Measurements from ENCODE around the gene NACA2. TPM values are rescaled to one million over a fixed set of nuclear protein-coding genes. Genes with fewer than 3 reads are reported as not detected.
A peak's percentile ranks its signal among the peaks of the same experiment; 100 is the strongest.

NACA2 gene
- total and polyA plus RNA-seq, 2 of the 13 experiments (the other 11 are each of a cell fraction or from before 2014, with no cell fraction given) = 0.21 TPM; not detected in 1

DNA sequence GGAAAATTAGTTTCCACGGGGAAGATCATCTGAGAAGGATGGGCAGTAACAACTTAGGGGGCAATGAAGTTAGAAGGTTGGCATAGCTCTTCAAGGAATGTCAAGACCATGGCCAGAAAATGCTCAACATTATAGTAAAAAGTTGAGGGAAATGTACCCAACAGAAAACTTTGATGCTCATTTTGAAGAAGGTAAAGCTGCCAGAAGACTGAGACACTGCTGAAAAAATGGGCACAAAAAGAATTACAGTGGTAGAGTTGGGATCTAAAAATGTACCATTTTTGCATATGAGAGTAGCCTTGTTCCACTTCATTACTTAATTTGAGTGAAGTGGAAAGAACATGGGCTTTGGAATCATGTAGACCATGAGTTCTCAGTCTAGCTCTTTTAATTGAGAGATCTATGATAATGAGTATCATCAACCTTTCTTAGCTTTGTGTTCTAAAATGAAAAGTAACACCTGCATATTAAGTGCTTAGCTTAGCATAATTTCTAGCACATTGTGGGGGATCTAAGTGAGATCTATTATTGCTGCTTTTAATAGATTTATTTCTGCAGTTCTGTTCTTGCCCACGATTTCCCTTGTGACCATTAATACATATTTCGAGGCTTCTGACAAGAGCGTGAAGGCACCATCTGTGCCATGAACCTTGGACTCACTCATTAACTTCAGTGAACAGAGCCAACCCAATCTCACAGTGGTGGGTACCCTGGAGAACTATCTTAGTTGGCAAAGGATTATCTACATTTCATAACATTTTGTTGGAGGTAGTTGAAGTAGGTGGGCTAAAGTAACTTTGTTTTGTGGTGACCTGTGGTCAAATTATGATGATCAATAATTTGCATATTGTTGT lies 3.0 kb downstream of the NACA2 start:
- in situ Hi-C loops (cut with HindIII; ENCODE audit: extremely low pct_ligation_motif_present, low pct_unique_long_range_greater_than_20kb) = no loop called here
- peaks cover 0 to 5% of the 10 kb centered on the region in 2 experiments; a peak in 2 of 5 replicates for H3K27me3 ChIP-seq (ENCODE audit: control insufficient read depth in 1 of 2, insufficient read depth in 2 of 2, low read length in 2 of 2)
- ChIA-PET POLR2A (no interaction called here), CTCF (ENCODE audit: low intra/inter-chr PET ratio, low total read pairs) (no interaction called here)
- H2AFZ ChIP-seq (ENCODE audit: low read length) = no peak overlapping the region
- no peak overlapping the region for H3K4me2 ChIP-seq (ENCODE audit: low read depth, low read length)
- ATAC-seq = no peak
- peaks cover 16% of the 10 kb centered on the region for H3K4me1 ChIP-seq (ENCODE audit: insufficient read depth, low read length)
- H3K27ac ChIP-seq (ENCODE audit: extremely low read length, insufficient read depth, low read length) = no peak overlapping the region
- H3K9ac ChIP-seq (ENCODE audit: insufficient read depth, low read depth, low read length) = no peak overlapping the region
- no peaks in the 10 kb centered on the region for H4K20me1 ChIP-seq (ENCODE audit: insufficient read depth, low read length)
- no TSS peak for BruUV-seq (replicated peaks)
- no peak for FAIRE-seq
- DNase-seq (ENCODE audit: low spot score) = no peak
- no peaks in the 10 kb centered on the region for H3K9me3 ChIP-seq (ENCODE audit: low read length)
- H3K4me3 ChIP-seq (replicated peaks in 1 of 3; ENCODE audit: insufficient read depth in 1 of 3, low read depth in 2 of 3, low read length in 3 of 3) = no peak overlapping the region
- no peaks in the 10 kb centered on the region for H3K36me3 ChIP-seq (replicated peaks in 1 of 2; ENCODE audit: control insufficient read depth in 1 of 2, insufficient read depth in 2 of 2, low read length in 2 of 2)
- WGBS (ENCODE audit: low lambda C conversion rate) = 2% methylated on average over 4 of the region's 4 CpGs
- no peaks in the 10 kb centered on the region for H3K79me2 ChIP-seq (ENCODE audit: insufficient read depth, low read length)
- intact Hi-C loops (cut with micrococcal nuclease; ENCODE audit: unreplicated experiment) = loop anchor here (10.0 kb wide), 1 partner anchor 613 kb away; no protein-coding TSS in a partner anchor
- TF ChIP-seq MAFF (IDR thresholded peaks at IDR 0.05; ENCODE audit: low read depth, low read length) = peak; percentile 88
- no peak for TF ChIP-seq GATA4 (IDR thresholded peaks at IDR 0.05; ENCODE audit: borderline replicate concordance, low read depth)
- TF ChIP-seq, protein P1, sequence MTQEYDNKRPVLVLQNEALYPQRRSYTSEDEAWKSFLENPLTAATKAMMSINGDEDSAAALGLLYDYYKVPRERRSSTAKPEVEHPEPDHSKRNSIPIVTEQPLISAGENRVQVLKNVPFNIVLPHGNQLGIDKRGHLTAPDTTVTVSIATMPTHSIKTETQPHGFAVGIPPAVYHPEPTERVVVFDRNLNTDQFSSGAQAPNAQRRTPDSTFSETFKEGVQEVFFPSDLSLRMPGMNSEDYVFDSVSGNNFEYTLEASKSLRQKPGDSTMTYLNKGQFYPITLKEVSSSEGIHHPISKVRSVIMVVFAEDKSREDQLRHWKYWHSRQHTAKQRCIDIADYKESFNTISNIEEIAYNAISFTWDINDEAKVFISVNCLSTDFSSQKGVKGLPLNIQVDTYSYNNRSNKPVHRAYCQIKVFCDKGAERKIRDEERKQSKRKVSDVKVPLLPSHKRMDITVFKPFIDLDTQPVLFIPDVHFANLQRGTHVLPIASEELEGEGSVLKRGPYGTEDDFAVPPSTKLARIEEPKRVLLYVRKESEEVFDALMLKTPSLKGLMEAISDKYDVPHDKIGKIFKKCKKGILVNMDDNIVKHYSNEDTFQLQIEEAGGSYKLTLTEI (CRISPR knock-in tag; conservative IDR thresholded peaks at IDR 0.05) = no peak
- TF ChIP-seq, protein P2, sequence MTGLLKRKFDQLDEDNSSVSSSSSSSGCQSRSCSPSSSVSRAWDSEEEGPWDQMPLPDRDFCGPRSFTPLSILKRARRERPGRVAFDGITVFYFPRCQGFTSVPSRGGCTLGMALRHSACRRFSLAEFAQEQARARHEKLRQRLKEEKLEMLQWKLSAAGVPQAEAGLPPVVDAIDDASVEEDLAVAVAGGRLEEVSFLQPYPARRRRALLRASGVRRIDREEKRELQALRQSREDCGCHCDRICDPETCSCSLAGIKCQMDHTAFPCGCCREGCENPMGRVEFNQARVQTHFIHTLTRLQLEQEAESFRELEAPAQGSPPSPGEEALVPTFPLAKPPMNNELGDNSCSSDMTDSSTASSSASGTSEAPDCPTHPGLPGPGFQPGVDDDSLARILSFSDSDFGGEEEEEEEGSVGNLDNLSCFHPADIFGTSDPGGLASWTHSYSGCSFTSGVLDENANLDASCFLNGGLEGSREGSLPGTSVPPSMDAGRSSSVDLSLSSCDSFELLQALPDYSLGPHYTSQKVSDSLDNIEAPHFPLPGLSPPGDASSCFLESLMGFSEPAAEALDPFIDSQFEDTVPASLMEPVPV (CRISPR knock-in tag; IDR thresholded peaks at IDR 0.05) = no peak
- no peak for TF ChIP-seq DDIT3 (CRISPR knock-in tag; IDR thresholded peaks at IDR 0.05)
- no peak for TF ChIP-seq KMT2A (CRISPR knock-in tag; IDR thresholded peaks at IDR 0.05)
- TF ChIP-seq ZNF234 (CRISPR knock-in tag; conservative IDR thresholded peaks at IDR 0.05) = no peak
- TF ChIP-seq TCF7 (IDR thresholded peaks at IDR 0.05; ENCODE audit: low read depth) = no peak
- peak; percentile 62; the same call in 1 of the 2 replicates for TF ChIP-seq ZNF644 (CRISPR knock-in tag; IDR thresholded peaks at IDR 0.05; ENCODE audit: low read depth)
- no peak for TF ChIP-seq SAP130 (CRISPR knock-in tag; IDR thresholded peaks at IDR 0.05; ENCODE audit: low read depth)
- peak; percentile 84 to 94 for TF ChIP-seq MAFK (conservative IDR thresholded peaks at IDR 0.05 in 1 of 2, IDR thresholded peaks at IDR 0.05 in 1 of 2; ENCODE audit: low read length in 2 of 2)
- TF ChIP-seq, protein P3, sequence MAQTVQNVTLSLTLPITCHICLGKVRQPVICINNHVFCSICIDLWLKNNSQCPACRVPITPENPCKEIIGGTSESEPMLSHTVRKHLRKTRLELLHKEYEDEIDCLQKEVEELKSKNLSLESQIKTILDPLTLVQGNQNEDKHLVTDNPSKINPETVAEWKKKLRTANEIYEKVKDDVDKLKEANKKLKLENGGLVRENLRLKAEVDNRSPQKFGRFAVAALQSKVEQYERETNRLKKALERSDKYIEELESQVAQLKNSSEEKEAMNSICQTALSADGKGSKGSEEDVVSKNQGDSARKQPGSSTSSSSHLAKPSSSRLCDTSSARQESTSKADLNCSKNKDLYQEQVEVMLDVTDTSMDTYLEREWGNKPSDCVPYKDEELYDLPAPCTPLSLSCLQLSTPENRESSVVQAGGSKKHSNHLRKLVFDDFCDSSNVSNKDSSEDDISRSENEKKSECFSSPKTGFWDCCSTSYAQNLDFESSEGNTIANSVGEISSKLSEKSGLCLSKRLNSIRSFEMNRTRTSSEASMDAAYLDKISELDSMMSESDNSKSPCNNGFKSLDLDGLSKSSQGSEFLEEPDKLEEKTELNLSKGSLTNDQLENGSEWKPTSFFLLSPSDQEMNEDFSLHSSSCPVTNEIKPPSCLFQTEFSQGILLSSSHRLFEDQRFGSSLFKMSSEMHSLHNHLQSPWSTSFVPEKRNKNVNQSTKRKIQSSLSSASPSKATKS (CRISPR knock-in tag; IDR thresholded peaks at IDR 0.05) = no peak
- TF ChIP-seq ZNF383 (CRISPR knock-in tag; IDR thresholded peaks at IDR 0.05; ENCODE audit: borderline replicate concordance) = no peak
- TF ChIP-seq MIER3 (CRISPR knock-in tag; IDR thresholded peaks at IDR 0.05; ENCODE audit: borderline replicate concordance) = no peak
- TF ChIP-seq PHB2 (IDR thresholded peaks at IDR 0.05; ENCODE audit: partially characterized antibody) = no peak
- TF ChIP-seq SRF (IDR thresholded peaks at IDR 0.05; ENCODE audit: low read depth, low read length) = no peak
- TF ChIP-seq HNF4A (CRISPR knock-in tag; IDR thresholded peaks at IDR 0.05) = peak; percentile 45; the same call in 1 of the 2 replicates
- no peak for TF ChIP-seq NR2F1 (CRISPR knock-in tag; IDR thresholded peaks at IDR 0.05)
- no peak for TF ChIP-seq NRL (CRISPR knock-in tag; IDR thresholded peaks at IDR 0.05; ENCODE audit: borderline replicate concordance)

All from HepG2 (cell line).